ENCODE measurements around the gene FAM161B. TPM values are rescaled to one million over a fixed set of nuclear protein-coding genes. Genes with fewer than 3 reads are reported as not detected.
A peak's percentile ranks its signal among the peaks of the same experiment; 100 is the strongest.

Gene FAM161B, protein sequence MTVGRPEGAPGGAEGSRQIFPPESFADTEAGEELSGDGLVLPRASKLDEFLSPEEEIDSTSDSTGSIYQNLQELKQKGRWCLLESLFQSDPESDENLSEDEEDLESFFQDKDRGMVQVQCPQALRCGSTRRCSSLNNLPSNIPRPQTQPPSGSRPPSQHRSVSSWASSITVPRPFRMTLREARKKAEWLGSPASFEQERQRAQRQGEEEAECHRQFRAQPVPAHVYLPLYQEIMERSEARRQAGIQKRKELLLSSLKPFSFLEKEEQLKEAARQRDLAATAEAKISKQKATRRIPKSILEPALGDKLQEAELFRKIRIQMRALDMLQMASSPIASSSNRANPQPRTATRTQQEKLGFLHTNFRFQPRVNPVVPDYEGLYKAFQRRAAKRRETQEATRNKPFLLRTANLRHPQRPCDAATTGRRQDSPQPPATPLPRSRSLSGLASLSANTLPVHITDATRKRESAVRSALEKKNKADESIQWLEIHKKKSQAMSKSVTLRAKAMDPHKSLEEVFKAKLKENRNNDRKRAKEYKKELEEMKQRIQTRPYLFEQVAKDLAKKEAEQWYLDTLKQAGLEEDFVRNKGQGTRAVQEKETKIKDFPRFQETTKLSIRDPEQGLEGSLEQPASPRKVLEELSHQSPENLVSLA
- total RNA-seq (2021; ENCODE audit: unreplicated experiment): 2.2 TPM
- 1.5 TPM for polyA plus RNA-seq (2012; ENCODE audit: insufficient read length)
- Bru-seq, nascent RNA: percentile 42 among the genes with signal in this experiment
- percentile 46 among the genes with signal in this experiment for BruChase-seq, experiment 1, labeled RNA remaining after a 2-hour chase
- BruChase-seq, experiment 2, labeled RNA remaining after a 6-hour chase: percentile 40 among the genes with signal in this experiment
- long read RNA-seq, full-length matches to known transcripts: 4 of 5 reads
- long read RNA-seq, partial matches to known transcripts: 1 of 5 reads
- long read RNA-seq, other reads (novel, unspliced or antisense): 0 of 5 reads

GRCh38 chr14:73949752-73950734, at the start of gene FAM161B, which contains the start of gene COQ6:
TSS of gene FAM161B (minus strand) at chr14:73950094. CDS start at chr14:73950026, 68 bp downstream.
TSS of gene COQ6 (plus strand) at chr14:73950302. CDS start at chr14:73950333, 31 bp downstream.
- Histone ChIP-seq H3K9me3 (ENCODE audit: control insufficient read depth, insufficient read depth, low read depth, low read length) (no peaks in the 10 kb centered on the region), H3K27ac (ENCODE audit: low read length) (peak within 1 kb of the TSS; percentile 84), H3K27me3 (ENCODE audit: control insufficient read depth, insufficient read depth, low read length) (no peaks in the 10 kb centered on the region), H3K4me3 (ENCODE audit: low read depth in 2 of 2, low read length in 2 of 2) (peak within 1 kb of the TSS; percentile 81 to 91), H3K4me1 (ENCODE audit: control insufficient read depth, insufficient read depth, low read length) (no peaks in the 10 kb centered on the region), H3K36me3 (ENCODE audit: control insufficient read depth, insufficient read depth, low read length) (no peaks in the 10 kb centered on the region)
- peak; percentile 87 for DNase-seq (ENCODE audit: low read depth, low spot score)
- POLR2A ChIA-PET: interaction anchor here (0.6 kb wide), 1 partner anchor 127 kb away, joined by 3 read pairs; no protein-coding TSS in a partner anchor
- CTCF ChIA-PET: interaction anchor here (0.6 to 0.7 kb wide), 2 partner anchors 86 to 123 kb away, joined by 4 to 7 read pairs; no protein-coding TSS in a partner anchor
- no TSS peak for BruUV-seq (replicated peaks)
- intact Hi-C loops (cut with micrococcal nuclease; ENCODE audit: unreplicated experiment): no loop called here
- in situ Hi-C loops (cut with HindIII; ENCODE audit: low pct_unique_long_range_greater_than_20kb, low sequenced_read_pairs): no loop called here
- TF ChIP-seq REST (IDR thresholded peaks at IDR 0.05; ENCODE audit: insufficient read depth in 1 of 2, low read depth in 2 of 2, low read length in 1 of 2): peak; percentile 48 to 64; a peak in 1 of 4 replicates
- TF ChIP-seq TCF7L2 (IDR thresholded peaks at IDR 0.05; ENCODE audit: low read depth, low read length): peak; percentile 49; the same call in 1 of the 2 replicates
- TF ChIP-seq SIN3A (IDR thresholded peaks at IDR 0.05; ENCODE audit: borderline replicate concordance, insufficient read depth, low read depth, low read length): peak; percentile 89; the same call in 1 of the 2 replicates
- no peak for TF ChIP-seq CTCF (IDR thresholded peaks at IDR 0.05)
- peak; percentile 71 for TF ChIP-seq POLR2AphosphoS5 (IDR thresholded peaks at IDR 0.05; ENCODE audit: low read depth, low read length)
- ATAC-seq: peak; percentile 98

- ATAC-seq: no peak
- TF ChIP-seq CTCF (IDR thresholded peaks at IDR 0.05): no peak
- no peak for TF ChIP-seq SIN3A (IDR thresholded peaks at IDR 0.05; ENCODE audit: borderline replicate concordance, insufficient read depth, low read depth, low read length)
- TF ChIP-seq POLR2AphosphoS5 (IDR thresholded peaks at IDR 0.05; ENCODE audit: low read depth, low read length): no peak
- TF ChIP-seq REST (IDR thresholded peaks at IDR 0.05; ENCODE audit: insufficient read depth in 1 of 2, low read depth in 2 of 2, low read length in 1 of 2): no peak
- no peak for TF ChIP-seq TCF7L2 (IDR thresholded peaks at IDR 0.05; ENCODE audit: low read depth, low read length)
- no peak overlapping the region for H3K4me3 ChIP-seq (ENCODE audit: low read depth in 2 of 2, low read length in 2 of 2)
- no peaks in the 10 kb centered on the region for H3K9me3 ChIP-seq (ENCODE audit: control insufficient read depth, insufficient read depth, low read depth, low read length)
- no peaks in the 10 kb centered on the region for H3K4me1 ChIP-seq (ENCODE audit: control insufficient read depth, insufficient read depth, low read length)
- BruUV-seq (replicated peaks): no TSS peak
- no peaks in the 10 kb centered on the region for H3K27me3 ChIP-seq (ENCODE audit: control insufficient read depth, insufficient read depth, low read length)
- in situ Hi-C loops (cut with HindIII; ENCODE audit: low pct_unique_long_range_greater_than_20kb, low sequenced_read_pairs) (no loop called here), intact Hi-C loops (cut with micrococcal nuclease; ENCODE audit: unreplicated experiment) (no loop called here)
- ChIA-PET CTCF (no interaction called here), POLR2A (no interaction called here)
- no peaks in the 10 kb centered on the region for H3K36me3 ChIP-seq (ENCODE audit: control insufficient read depth, insufficient read depth, low read length)
- no peak overlapping the region for H3K27ac ChIP-seq (ENCODE audit: low read length)
- no peak for DNase-seq (ENCODE audit: low read depth, low spot score)
These were observed 48.8 kb upstream of the FAM161B start for GRCh38 chr14:73998726-73999125.
